Left colon (tissue), 2 donors: ENCODE results near the gene SLC25A20. TPM values are rescaled to one million over a fixed set of nuclear protein-coding genes. Genes with fewer than 3 reads are reported as not detected.
"Not testable (repeated sequence)": the region's sequence is repeated elsewhere in the genome, so short reads cannot be mapped to it uniquely, and the experiment has no call there.

Source experiments
- ATAC-seq: fragments of 200-7000 bp; cut with Tn5 transposase; one replicate; pipeline ENCODE4 v1.9.1; 2020; ENCODE audit warnings: mild to moderate bottlenecking, moderate library complexity
- DNase-seq, 2 donors: peaks; one replicate each; pipeline ENCODE4 v3.0.0-alpha.2; 2020
- intact Hi-C, 2 donors: fragments of 100-400 bp; cut with DNase I in 1 of 2; cut with micrococcal nuclease in 1 of 2; formaldehyde crosslinking; loops; one replicate each; pipeline versions ENCODE4 v1.11.2 to v1.14.0; 2022; cut with DNase I, micrococcal nuclease
- total RNA-seq, 2 donors: library from RNA; stranded (reverse); fragmentation: NEBNext Ultra II Directional; extraction: Animal tissue kit (Norgen Biotek cat#: 25700); gene quantifications; one replicate each; pipeline ENCODE4 v1.2.1, GENCODE V29; 2021
- donor health status: DM: no; HTN: no; CAD: no.
- donor health status: DM: yes; HTN: yes; CAD: no.

SLC25A20 gene
- total RNA-seq, 2 donors from 2014 or later = 43.0 to 56.3 TPM

GRCh38 chr3:48852151-48852550 lies 46.5 kb downstream of the SLC25A20 start:
- intact Hi-C loops = no loop called here
- no peak for ATAC-seq

GRCh38 chr3:48851407-48851806 lies 47.3 kb downstream of the SLC25A20 start:
- DNase-seq = no peak
- ATAC-seq = no peak
- intact Hi-C loops = no loop called here

More at GRCh38 chr3:48852151-48852550, 46.5 kb downstream of the SLC25A20 start:
- no peak for DNase-seq

GRCh38 chr3:48848816-48849515 lies 49.7 kb downstream of the SLC25A20 start:
- DNase-seq (peak in 1 of 2 donors; percentile 22), ATAC-seq (no peak)
- intact Hi-C loops = no loop called here

GRCh38 chr3:48847504-48848423 lies 50.9 kb downstream of the SLC25A20 start, which contains the start of gene PRKAR2A:
TSS of gene PRKAR2A (minus strand) at chr3:48847874. CDS start at chr3:48847596, 278 bp downstream.
- DNase-seq = peak; percentile 87 to 92
- peak; percentile 92 for ATAC-seq
- intact Hi-C loops = no loop called here

GRCh38 chr3:48847053-48847503 lies 51.6 kb downstream of the SLC25A20 start:
- ATAC-seq (peak; percentile 74), DNase-seq (peak; percentile 90 to 93)
- intact Hi-C loops = no loop called here

- intact Hi-C loops = no loop called here
- ATAC-seq (no peak), DNase-seq (no peak)
Measured at GRCh38 chr3:48845170-48845569, 53.5 kb downstream of the SLC25A20 start.

- intact Hi-C loops = no loop called here
- DNase-seq (no peak), ATAC-seq (no peak)
Measured at GRCh38 chr3:48837163-48837562, 61.5 kb downstream of the SLC25A20 start.

- no peak for ATAC-seq
- intact Hi-C loops = no loop called here
- DNase-seq = no peak
Measured at GRCh38 chr3:48835650-48836366, 62.9 kb downstream of the SLC25A20 start.

GRCh38 chr3:48832684-48833083 lies 66.0 kb downstream of the SLC25A20 start:
- DNase-seq = no peak
- ATAC-seq = no peak
- intact Hi-C loops = no loop called here

GRCh38 chr3:48830715-48831114 lies 68.0 kb downstream of the SLC25A20 start:
- ATAC-seq = no peak
- intact Hi-C loops = no loop called here
- DNase-seq = no peak

- intact Hi-C loops, DNase-seq, ATAC-seq: not testable (repeated sequence)
Measured at GRCh38 chr3:48829525-48829924, 69.2 kb downstream of the SLC25A20 start.

- intact Hi-C loops, DNase-seq, ATAC-seq: not testable (repeated sequence)
Measured at GRCh38 chr3:48827874-48828273, 70.8 kb downstream of the SLC25A20 start.

GRCh38 chr3:48826451-48826850 lies 72.2 kb downstream of the SLC25A20 start:
- DNase-seq = no peak
- intact Hi-C loops = no loop called here
- no peak for ATAC-seq

GRCh38 chr3:48820612-48821324 lies 77.9 kb downstream of the SLC25A20 start:
- DNase-seq (no peak), ATAC-seq (no peak)
- intact Hi-C loops = no loop called here

- DNase-seq = no peak
- intact Hi-C loops = no loop called here
- ATAC-seq = no peak
Measured at GRCh38 chr3:48819234-48820221, 79.2 kb downstream of the SLC25A20 start.

GRCh38 chr3:48811524-48811923 lies 87.2 kb downstream of the SLC25A20 start:
- intact Hi-C loops = no loop called here
- no peak for ATAC-seq

More at GRCh38 chr3:48811524-48811923, 87.2 kb downstream of the SLC25A20 start:
- DNase-seq = no peak
